ENCODE results near the gene EFHC1.
"Not testable (repeated sequence)": the region's sequence is repeated elsewhere in the genome, so short reads cannot be mapped to it uniquely, and the experiment has no call there.

EFHC1 gene

GRCh38 chr6:52461194-52461593 is 41.1 kb downstream of the EFHC1 start:
- not testable (repeated sequence) for DNase-seq

DNA sequence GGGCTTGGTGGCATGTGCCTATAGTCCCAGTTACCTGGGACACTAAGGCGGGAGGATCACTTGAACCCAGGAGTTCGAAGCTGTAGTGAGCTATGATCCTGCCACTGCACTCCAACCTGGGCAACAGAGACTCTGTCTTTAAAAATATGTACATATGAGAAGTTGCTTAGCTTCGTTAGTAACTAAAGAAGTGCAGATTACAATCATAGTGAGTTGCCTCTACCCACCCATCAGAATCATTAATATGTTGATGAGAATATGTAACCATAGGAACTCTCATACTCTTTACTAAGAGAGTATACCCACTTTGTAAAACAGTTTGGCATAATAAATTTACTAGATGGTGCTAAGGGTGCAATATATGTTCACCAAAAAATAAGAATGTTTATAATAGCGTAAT is 54.0 kb downstream of the EFHC1 start:
- DNase-seq = no peak

GRCh38 chr6:52475307-52475706 is 55.2 kb downstream of the EFHC1 start:
- DNase-seq = no peak

- DNase-seq = no peak
Observed at GRCh38 chr6:52482903-52483670, 62.9 kb downstream of the EFHC1 start.

DNA sequence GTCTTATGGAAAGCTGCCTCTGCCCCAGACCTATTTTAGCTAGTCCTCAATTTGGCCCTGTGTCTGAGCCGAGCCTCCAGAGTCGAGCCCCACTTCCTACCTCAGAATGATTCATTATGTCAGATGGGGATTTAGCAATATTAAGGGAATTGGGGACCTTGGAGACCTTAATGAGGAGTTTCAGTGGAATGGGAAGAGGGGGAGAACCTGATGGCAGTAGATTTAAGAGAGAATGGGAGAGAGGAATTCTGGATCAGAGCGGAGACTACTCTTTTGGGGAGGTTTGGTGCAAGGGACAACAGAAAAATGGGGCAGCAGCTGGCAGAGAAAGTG is 63.5 kb downstream of the EFHC1 start:
- DNase-seq = no peak

- no peak for DNase-seq
Observed at GRCh38 chr6:52489881-52490280, 69.7 kb downstream of the EFHC1 start.

DNA sequence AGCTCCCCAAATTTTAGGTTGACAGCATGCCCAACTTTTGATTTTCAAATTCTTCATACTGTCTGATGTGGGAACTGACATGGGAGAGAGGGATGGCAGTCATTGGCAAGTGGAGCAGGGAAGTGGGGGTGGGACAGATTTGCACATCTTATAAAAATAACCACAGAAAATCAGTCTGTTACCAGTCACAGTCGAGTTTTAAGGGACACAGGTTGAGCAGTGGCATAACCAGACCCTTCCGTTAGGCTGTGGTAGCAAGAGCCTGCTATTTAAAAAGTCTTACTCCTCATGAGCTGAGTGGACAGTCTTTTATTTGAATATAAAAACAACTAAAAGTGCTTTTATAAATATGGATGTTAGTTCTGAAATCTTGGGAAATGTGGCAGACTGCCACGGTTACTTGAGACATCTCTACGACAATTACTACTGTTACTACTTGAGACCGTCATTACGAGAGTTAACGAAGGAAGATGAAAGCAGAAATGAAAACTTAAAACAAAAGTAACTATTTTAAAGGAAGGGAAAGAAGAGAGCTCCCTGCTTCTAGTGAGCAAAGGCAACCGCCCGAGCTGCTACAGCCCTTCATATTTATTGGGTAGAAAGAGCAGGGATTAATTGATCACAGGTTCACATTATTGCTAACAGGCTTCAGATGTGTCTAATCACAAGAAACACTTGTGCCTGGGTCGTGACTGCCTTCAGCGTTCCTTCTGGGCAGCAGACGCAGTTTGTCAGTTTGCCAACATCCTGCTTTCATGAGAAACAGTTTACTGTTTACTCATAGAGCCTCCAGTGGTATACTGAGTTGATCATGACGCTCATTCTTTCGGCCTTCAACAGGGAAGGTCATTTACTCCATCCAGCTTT is 71.3 kb downstream of the EFHC1 start:
- no peak for DNase-seq

DNA sequence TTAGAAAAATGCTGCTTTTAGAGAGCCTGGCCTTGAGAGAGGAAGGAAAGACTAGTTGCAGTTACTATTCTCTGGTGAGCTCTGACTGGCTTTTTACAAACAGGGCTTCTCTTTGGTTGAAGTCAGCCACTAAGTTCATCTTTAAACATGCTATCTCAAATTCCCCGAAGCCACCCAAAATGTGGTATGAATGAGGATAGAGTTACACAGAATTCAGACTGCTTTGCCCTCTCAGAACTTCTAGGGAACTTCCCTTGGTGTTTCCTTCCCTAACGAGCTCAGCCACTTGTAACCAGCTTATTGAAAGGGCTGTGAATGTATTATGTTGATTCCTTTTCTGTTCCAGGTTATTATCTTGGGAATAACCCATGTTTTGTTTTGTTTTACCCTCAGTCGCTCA is 73.5 kb downstream of the EFHC1 start:
- DNase-seq = no peak

DNA sequence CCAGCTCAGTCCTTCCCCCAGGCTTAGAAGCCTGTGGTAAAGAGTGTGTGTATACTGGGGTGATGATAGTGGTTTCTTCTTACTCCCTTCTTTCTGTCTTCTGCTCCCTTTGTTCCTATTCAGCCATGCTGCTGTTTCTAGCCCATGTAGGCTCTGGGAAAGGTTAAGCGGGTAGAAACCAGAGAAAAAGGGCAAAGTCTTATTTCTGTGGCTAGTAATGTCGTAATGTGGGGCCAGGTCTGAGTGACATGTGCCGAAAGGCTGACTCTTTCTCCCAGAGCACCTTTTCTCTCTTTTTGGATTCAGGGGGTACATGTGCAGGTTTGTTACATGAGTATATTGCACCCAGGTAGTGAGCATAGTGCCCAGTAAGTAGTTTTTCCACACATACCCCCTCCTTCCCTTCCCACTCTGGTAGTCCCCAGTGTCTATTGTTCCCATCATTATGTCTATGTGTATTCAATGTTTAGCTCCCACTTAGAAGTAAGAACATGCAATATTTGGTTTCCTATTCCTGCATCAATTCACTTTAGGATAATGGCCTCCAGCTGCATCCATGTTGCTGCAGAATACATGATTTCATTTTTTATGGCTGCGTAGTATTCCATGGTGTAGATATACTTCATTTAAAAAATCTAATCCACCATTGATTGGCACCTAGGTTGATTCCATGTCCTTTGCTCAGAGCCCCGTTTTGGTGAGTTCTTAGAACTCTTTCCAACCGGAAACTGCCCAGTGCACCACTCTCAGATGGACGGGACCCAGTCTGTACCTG is 74.3 kb downstream of the EFHC1 start:
- no peak for DNase-seq

DNA sequence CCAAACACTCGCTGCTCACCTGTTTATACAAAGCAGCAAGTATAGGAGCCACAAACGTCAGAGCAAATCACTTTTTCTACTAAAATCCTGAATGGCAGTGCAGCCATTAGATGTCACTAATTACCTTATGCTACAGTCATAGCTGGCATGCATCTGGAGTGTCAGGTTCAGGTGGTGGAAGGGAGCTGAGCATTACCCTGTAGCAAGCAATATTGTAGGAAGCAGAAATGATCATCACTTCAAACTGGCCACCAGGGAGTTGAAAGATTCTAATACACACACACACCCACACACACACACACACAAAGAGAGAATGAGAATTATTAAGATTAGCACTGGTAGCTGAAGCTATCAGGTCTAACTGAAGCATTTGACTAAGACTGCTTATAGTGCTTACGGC is 75.8 kb downstream of the EFHC1 start:
- no peak for DNase-seq

- DNase-seq = no peak
Observed at GRCh38 chr6:52496631-52497030, 76.5 kb downstream of the EFHC1 start.

- DNase-seq = peak; percentile 82
Observed at GRCh38 chr6:52497652-52498408, 77.7 kb downstream of the EFHC1 start.

DNA sequence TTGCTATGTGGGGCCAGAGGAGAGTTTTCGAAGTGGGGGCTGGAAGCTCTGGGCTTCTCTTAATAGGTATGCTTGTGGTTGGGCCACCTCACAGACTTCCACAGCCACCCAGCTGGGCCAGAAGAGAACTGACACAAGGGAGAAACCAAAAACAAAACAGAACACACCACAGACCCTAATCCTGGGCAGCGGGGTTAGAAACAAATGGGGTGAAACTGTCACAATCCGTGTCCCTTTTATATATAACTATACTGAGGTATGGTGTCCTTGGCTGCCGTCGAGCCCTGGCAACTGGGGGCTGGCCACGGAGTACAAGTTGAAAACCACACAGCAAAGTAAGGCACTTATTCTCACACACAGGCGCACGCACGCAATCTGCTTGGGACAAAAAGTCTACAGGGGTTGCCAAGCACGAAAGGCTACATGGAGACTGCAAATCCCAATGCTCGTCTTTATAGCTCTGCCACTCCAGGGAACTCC is 78.4 kb downstream of the EFHC1 start:
- no peak for DNase-seq

GRCh38 chr6:52499026-52499425 is 78.9 kb downstream of the EFHC1 start:
- DNase-seq = no peak

- DNase-seq = no peak
Observed at GRCh38 chr6:52499681-52500236, 79.6 kb downstream of the EFHC1 start.

- no peak for DNase-seq
Observed at GRCh38 chr6:52500238-52501129, 80.3 kb downstream of the EFHC1 start.

GRCh38 chr6:52502306-52503029 is 82.3 kb downstream of the EFHC1 start:
- DNase-seq = no peak

DNA sequence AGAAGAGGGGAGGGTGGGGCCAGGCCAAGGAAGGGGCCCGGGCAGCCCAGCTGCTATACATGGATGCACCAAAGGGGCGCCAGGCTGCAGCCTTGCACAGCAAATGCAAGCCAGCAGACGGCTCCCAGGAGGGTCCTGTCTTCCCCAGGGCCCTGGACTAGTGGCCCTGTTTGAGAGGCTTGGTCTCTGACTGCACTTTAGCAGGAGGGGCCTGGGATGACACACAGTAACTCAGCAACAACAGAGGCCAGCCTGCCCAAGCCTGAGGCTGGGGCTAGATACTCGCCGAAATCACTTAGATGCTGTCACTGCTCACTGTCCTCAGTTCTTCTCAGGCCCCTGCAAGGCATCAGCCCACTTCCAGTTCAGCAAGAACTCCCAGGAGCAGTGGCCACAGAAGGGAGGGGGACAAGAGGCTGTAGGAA is 83.2 kb downstream of the EFHC1 start:
- DNase-seq = peak; percentile 24

- DNase-seq = peak; percentile 88
Observed at GRCh38 chr6:52503851-52504781, 84.0 kb downstream of the EFHC1 start.

Data from NCI-H345 (cell line).